Gastrocnemius medialis (tissue), 4 donors: ENCODE data around the gene SCN3B. TPM values are rescaled to one million over a fixed set of nuclear protein-coding genes. Genes with fewer than 3 reads are reported as not detected.

Experiments used
- ATAC-seq, 2 donors: fragments of 150-250 bp; one replicate each; pipeline ENCODE4 v1.9.1; 2016
- DNase-seq, 2 donors: peaks; one replicate each; pipeline ENCODE4 v3.0.0-alpha.2; 2019
- H3K27ac ChIP-seq, 4 donors: fragments of 200-600 bp; sonication (generic); 1 replicate in 1 of 4; 2 replicates in 3 of 4; pipeline ENCODE4 v1.5.1; 2016 to 2018; ENCODE audit warnings: mild to moderate bottlenecking in 2 of 4, moderate library complexity in 1 of 4
- H3K27me3 ChIP-seq, 3 donors: fragments of 200-600 bp; sonication (generic) in 2 of 3; 1 replicate in 1 of 3; 2 replicates in 2 of 3; pipeline versions ENCODE4 v1.5.1 to v1.6.0; 2016 to 2019; ENCODE audit warnings: mild to moderate bottlenecking in 1 of 3, moderate library complexity in 1 of 3
- H3K36me3 ChIP-seq, 2 donors: fragments of 200-600 bp; sonication (generic) in 1 of 2; one replicate each; pipeline ENCODE4 v1.5.1; 2017 to 2018
- H3K4me1 ChIP-seq, 2 donors: fragments of 200-600 bp; sonication (generic) in 1 of 2; one replicate each; pipeline ENCODE4 v1.5.1; 2016 to 2017; ENCODE audit warnings: mild to moderate bottlenecking in 2 of 2
- H3K4me3 ChIP-seq, 4 donors: fragments of 200-600 bp; sonication (generic) in 3 of 4; 1 replicate in 1 of 4; 2 replicates in 3 of 4; pipeline ENCODE4 v1.5.1; 2016 to 2019; ENCODE audit warnings: mild to moderate bottlenecking in 2 of 4
- H3K9me3 ChIP-seq, 3 donors: fragments of 200-600 bp; sonication (generic) in 2 of 3; 1 replicate in 1 of 3; 2 replicates in 2 of 3; pipeline ENCODE4 v1.5.1; 2016 to 2019
- CTCF ChIP-seq, 5 experiments: fragments of 450-650 bp in 3 of 5; fragments of 200-600 bp in 2 of 5; sonication (generic) in 2 of 5; IDR thresholded peaks in 4 of 5; conservative IDR thresholded peaks in 1 of 5; 1 replicate in 4 of 5; 2 replicates in 1 of 5; pipeline ENCODE4 v1.5.1; 2016 to 2019; ENCODE audit warnings: antibody characterized with exemption in 5 of 5, mild to moderate bottlenecking in 3 of 5, moderate library complexity in 3 of 5
- POLR2A ChIP-seq, 2 donors: fragments of 450-650 bp; IDR thresholded peaks; one replicate each; pipeline ENCODE4 v1.6.1; 2017; ENCODE audit warnings: antibody characterized with exemption in 2 of 2, mild to moderate bottlenecking in 2 of 2, moderate library complexity in 2 of 2
- in situ Hi-C, 4 donors: fragments of 200-750 bp; cut with MboI; loops; one replicate each; pipeline versions ENCODE4 v1.15.0 to v1.8.0; 2017; ENCODE audit warnings: low sequenced_read_pairs in 4 of 4
- intact Hi-C: fragments of 100-400 bp; cut with DNase I; formaldehyde crosslinking; loops from one replicate; pipeline ENCODE4 v1.15.1; 2023; ENCODE audit warnings: low total_unique reads
- total RNA-seq, 4 donors: library from RNA; depleted of rRNA; stranded (reverse); fragments of >200 nt; gene quantifications; one replicate each; pipeline versions ENCODE4 v1.1.0 to v1.2.3, GENCODE V29; 2016

SCN3B gene
- total RNA-seq, 4 donors from 2014 or later: 3.0 to 10.5 (median 4.9) TPM

- intact Hi-C loops (no loop called here), in situ Hi-C loops (no loop called here)
- no peak for TF ChIP-seq CTCF (IDR thresholded peaks at IDR 0.05 in 4 of 5, conservative IDR thresholded peaks at IDR 0.05 in 1 of 5)
- no peak for TF ChIP-seq POLR2A (IDR thresholded peaks at IDR 0.05)
- DNase-seq (no peak), ATAC-seq (no peak)
- H3K27me3 ChIP-seq: no peaks in the 10 kb centered on the region
- no peaks in the 10 kb centered on the region for H3K9me3 ChIP-seq
- H3K4me3 ChIP-seq: no peak overlapping the region
- H3K36me3 ChIP-seq: no peaks in the 10 kb centered on the region
- no peak overlapping the region for H3K27ac ChIP-seq
- H3K4me1 ChIP-seq: peaks cover 5 to 8% of the 10 kb centered on the region in 2 donors
Observed at GRCh38 chr11:123698546-123699127, 44.2 kb upstream of the SCN3B start.

- TF ChIP-seq POLR2A (IDR thresholded peaks at IDR 0.05) (no peak), CTCF (IDR thresholded peaks at IDR 0.05 in 4 of 5, conservative IDR thresholded peaks at IDR 0.05 in 1 of 5) (no peak)
- intact Hi-C loops: no loop called here
- H3K27me3 ChIP-seq: no peaks in the 10 kb centered on the region
- ATAC-seq (no peak), DNase-seq (no peak)
- no peak overlapping the region for H3K27ac ChIP-seq
- in situ Hi-C loops: no loop called here
- no peak overlapping the region for H3K4me3 ChIP-seq
- H3K36me3 ChIP-seq: no peaks in the 10 kb centered on the region
- no peaks in the 10 kb centered on the region for H3K9me3 ChIP-seq
- H3K4me1 ChIP-seq: no peaks in the 10 kb centered on the region
Observed at GRCh38 chr11:123696183-123696582, 41.8 kb upstream of the SCN3B start.

DNA sequence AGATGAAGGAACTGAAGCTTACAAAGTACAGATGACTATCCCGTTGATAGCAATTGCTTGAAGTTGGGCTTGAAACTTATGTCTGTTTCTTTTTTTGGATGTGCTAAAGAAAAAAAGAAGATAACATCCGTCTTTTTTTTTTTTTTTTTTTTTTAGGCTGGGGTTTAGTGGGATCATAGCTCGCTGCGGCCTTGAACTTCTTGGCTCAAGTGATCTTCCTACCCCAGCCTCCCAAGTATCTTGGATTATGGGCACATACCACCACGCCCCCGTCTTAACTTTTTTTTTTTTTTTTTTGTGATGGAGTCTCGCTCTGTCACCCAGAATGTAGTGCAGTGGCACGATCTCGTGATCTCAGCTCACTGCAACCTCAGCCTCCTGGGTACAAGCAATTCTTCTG is 40.8 kb upstream of the SCN3B start:
- intact Hi-C loops: no loop called here
- in situ Hi-C loops: no loop called here
- no peak for ATAC-seq

GRCh38 chr11:123694551-123694950 is 40.1 kb upstream of the SCN3B start:
- ATAC-seq (no peak), DNase-seq (no peak)
- Histone ChIP-seq H3K36me3 (no peaks in the 10 kb centered on the region), H3K9me3 (no peaks in the 10 kb centered on the region), H3K27me3 (no peaks in the 10 kb centered on the region), H3K27ac (no peak overlapping the region), H3K4me3 (no peak overlapping the region), H3K4me1 (no peaks in the 10 kb centered on the region)
- TF ChIP-seq POLR2A (IDR thresholded peaks at IDR 0.05) (no peak), CTCF (IDR thresholded peaks at IDR 0.05 in 4 of 5, conservative IDR thresholded peaks at IDR 0.05 in 1 of 5) (no peak)
- intact Hi-C loops: no loop called here
- in situ Hi-C loops: no loop called here

More for the DNA sequence above, 40.8 kb upstream of the SCN3B start:
- no peaks in the 10 kb centered on the region for H3K36me3 ChIP-seq
- no peaks in the 10 kb centered on the region for H3K9me3 ChIP-seq
- no peak overlapping the region for H3K4me3 ChIP-seq
- H3K27me3 ChIP-seq: no peaks in the 10 kb centered on the region
- no peaks in the 10 kb centered on the region for H3K4me1 ChIP-seq
- TF ChIP-seq POLR2A (IDR thresholded peaks at IDR 0.05): no peak
- no peak for TF ChIP-seq CTCF (IDR thresholded peaks at IDR 0.05 in 4 of 5, conservative IDR thresholded peaks at IDR 0.05 in 1 of 5)
- no peak for DNase-seq
- H3K27ac ChIP-seq: no peak overlapping the region

- H3K9me3 ChIP-seq: no peaks in the 10 kb centered on the region
- H3K27ac ChIP-seq: no peak overlapping the region
- ATAC-seq (no peak), DNase-seq (no peak)
- H3K4me3 ChIP-seq: no peak overlapping the region
- intact Hi-C loops: no loop called here
- no peaks in the 10 kb centered on the region for H3K36me3 ChIP-seq
- TF ChIP-seq CTCF (IDR thresholded peaks at IDR 0.05 in 4 of 5, conservative IDR thresholded peaks at IDR 0.05 in 1 of 5): no peak
- TF ChIP-seq POLR2A (IDR thresholded peaks at IDR 0.05): no peak
- H3K27me3 ChIP-seq: no peaks in the 10 kb centered on the region
- in situ Hi-C loops: no loop called here
- no peaks in the 10 kb centered on the region for H3K4me1 ChIP-seq
Observed at GRCh38 chr11:123692961-123693360, 38.5 kb upstream of the SCN3B start.
